ENCODE measurements around the gene ENOX1.

Gene ENOX1

GRCh38 chr13:43664700-43665191 is 122.0 kb downstream of the ENOX1 start:
- DNase-seq: no peak

DNA sequence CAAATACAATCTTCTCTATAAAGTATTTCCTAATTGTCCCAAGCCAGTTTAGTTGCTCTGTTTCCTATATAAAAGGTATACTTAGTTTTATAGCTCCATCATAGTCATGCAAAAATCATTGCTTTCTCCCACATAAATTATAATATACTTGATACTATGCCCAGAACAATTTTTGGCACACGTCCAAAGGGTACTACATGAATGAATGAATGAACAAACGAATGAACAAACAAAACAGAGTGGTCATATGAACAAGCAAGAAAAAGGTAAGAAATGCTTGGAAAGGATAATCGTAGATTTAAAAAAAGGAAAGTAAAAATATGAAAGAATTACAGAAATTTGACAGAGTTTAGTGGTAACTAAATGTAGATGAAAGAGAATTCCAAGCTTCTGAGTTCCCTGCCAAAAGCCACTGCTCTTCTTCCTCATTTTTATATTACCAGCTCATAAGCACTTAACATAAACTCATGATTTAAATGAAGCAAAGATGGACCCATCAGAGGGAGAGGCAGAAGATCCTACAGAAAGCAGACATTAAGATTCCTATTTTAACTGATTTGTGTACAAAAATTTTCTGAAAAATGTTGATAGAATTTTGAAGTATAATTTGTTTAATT is 123.2 kb downstream of the ENOX1 start:
- DNase-seq: no peak

DNA sequence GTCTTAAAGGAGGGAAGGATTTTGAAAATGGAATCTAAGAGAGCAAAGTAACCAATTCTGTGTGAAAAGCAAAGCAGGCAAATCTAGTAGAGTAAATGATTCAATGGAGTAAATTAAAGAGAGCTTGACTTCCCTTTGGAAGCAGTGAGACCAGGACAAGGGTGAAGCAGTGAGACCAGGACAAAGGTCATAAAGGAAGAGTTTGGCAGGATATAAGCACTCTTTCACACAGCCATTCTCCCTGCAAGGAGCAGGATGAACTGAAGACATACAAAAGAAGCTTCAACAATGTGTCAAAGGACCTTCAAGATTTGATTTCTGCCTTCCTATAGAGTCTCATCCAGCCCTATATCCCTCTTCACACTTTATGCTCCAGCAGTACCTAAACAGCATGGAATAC is 123.8 kb downstream of the ENOX1 start:
- DNase-seq: no peak

DNA sequence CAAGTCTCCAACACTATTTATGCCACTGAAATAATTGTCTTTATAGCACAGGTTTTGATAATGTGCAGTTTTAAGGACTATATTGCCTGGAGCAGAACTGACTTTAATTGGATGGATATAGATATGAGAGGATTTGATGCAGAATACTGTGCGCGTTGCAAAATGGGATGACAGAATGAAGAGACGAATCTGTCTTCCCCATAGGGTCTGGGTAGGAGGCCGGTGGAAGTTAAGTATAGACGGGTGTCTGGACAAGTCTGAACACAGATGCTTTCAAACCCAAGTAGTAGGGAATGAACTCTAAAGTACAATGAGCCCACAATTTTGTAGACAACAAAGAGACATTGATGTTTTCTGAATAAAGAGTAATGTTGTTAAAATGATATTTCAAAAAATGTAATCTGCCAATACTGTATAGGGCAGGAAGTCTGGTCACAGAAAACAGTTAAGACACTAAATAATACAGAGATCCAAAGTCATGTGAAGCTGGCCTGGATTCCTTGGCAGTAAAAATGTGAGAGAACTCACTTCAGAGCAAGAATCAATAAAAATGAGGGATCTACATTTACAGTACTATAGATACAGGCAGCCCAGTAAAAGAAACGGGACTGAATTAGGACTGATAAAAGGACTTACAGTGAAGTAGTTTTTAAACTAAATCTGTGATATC is 125.5 kb downstream of the ENOX1 start:
- no peak for DNase-seq

DNA sequence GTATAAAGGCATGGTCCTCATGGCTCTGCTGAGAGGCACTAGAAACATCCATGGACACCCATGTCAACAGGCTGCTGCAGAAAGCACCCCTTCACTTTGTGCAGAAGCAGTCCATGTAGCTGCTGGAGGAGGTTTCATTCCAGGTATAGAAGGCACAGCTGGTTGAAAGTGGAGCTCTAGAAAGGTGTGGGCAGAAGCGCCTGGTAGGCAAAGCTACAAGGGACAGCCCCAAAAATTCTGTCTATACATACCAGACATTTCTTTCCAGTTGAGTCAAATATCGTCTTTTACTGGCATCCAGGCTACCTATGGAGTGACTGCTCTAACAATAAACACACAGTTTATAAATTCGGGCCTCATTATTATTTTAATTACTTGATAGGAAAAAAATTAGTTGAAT is 129.3 kb downstream of the ENOX1 start:
- no peak for DNase-seq

GRCh38 chr13:43653980-43654379 is 132.8 kb downstream of the ENOX1 start:
- no peak for DNase-seq

DNA sequence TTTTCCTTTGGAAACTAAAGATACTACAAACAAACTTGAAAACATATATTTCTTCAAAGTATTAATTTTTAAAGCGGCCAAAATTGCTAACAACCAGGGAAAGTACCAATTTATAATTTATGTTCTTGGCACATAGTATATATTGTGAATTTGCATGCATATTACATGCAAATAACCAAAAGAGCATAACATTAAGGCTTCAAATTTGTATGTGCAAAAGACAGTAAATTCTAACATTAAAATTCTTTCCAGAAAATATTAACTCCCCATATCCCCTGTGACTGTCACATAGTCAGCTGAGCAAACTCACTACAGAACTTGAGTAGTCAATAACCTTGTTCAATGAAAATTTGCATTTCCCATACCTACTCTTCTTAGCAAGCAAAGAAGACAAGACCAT is 133.4 kb downstream of the ENOX1 start:
- DNase-seq: no peak

DNA sequence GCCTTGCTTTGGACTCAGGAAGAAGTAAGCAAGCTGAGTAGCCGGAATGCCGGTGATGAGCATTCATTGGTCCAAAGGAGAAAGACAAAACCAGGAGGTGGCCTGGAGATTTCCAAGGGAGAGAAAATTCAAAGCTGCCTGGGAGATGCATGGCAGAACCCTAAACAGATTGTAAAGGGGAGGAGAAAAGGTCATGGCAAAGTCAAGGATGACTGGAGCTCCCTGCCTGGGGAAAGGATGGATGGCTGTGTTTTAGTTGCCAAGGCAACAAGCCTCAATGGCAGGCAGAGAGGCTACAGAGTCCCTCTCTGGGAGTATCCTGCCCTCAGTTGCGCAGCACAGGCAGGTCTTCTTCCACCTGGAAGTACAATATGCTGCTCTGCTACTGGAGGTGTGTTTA is 134.0 kb downstream of the ENOX1 start:
- DNase-seq: no peak

GRCh38 chr13:43650882-43651281 is 135.9 kb downstream of the ENOX1 start:
- no peak for DNase-seq

GRCh38 chr13:43648733-43649132 is 138.0 kb downstream of the ENOX1 start:
- no peak for DNase-seq

DNA sequence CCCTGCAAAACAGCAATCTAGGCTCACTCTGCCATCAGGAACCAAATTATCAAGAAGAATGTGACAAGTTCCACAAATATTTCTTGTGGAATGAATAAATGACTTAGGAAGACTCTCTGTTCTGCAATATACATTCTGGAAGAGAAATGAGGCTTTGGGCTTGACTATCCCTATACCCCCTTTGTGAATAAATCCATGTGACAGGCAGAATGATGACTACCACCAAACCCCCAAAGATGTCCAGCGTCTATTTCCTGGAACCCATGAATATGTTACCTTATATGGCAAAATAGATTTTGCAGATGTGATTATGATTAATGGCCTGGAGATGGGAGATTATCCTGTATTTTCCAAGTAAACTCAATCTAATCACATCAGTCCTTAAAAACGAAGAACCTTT is 139.3 kb downstream of the ENOX1 start:
- no peak for DNase-seq

GRCh38 chr13:43640476-43640875 is 146.3 kb downstream of the ENOX1 start:
- no peak for DNase-seq

GRCh38 chr13:43631106-43631505 is 155.7 kb downstream of the ENOX1 start:
- no peak for DNase-seq

- DNase-seq: no peak
These were observed 156.9 kb downstream of the ENOX1 start for GRCh38 chr13:43629691-43630480.

DNA sequence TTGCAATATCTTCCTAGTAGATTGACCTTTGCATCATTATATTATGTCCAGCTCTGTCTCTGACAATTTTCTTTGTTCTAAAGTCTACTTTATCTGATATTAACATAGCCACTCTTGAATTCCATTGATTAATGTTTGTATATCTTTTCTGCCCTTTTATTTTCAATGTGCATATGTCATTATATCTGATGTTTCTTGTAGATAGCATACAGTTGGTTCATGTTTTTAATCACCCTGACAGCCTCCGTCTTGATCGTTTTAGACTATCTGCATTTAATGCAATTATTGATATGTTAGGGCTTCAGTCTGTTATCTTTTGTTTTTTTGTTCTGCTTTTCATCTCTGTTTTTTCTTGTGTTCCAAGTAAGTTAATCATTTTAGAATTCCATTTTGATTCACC is 159.8 kb downstream of the ENOX1 start:
- DNase-seq: no peak

DNA sequence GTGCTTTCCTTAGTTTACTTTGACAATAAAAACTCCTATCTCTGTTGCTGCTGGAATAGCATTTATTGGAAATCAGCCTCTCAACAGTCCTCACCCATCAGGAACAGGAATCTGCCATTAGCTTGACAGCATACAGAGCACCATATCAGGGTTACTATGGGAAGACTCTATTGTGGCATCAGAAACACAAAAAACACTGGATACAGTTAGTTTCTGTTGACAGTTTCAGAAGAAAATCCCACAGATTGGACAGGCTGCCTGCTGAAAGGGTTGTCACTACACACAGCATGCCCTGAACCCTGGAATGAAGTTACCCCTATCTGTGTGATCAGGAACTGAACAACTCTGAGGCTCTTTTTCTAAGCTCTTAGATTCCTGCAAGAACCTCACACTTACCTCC is 172.7 kb downstream of the ENOX1 start:
- DNase-seq: no peak

DNA sequence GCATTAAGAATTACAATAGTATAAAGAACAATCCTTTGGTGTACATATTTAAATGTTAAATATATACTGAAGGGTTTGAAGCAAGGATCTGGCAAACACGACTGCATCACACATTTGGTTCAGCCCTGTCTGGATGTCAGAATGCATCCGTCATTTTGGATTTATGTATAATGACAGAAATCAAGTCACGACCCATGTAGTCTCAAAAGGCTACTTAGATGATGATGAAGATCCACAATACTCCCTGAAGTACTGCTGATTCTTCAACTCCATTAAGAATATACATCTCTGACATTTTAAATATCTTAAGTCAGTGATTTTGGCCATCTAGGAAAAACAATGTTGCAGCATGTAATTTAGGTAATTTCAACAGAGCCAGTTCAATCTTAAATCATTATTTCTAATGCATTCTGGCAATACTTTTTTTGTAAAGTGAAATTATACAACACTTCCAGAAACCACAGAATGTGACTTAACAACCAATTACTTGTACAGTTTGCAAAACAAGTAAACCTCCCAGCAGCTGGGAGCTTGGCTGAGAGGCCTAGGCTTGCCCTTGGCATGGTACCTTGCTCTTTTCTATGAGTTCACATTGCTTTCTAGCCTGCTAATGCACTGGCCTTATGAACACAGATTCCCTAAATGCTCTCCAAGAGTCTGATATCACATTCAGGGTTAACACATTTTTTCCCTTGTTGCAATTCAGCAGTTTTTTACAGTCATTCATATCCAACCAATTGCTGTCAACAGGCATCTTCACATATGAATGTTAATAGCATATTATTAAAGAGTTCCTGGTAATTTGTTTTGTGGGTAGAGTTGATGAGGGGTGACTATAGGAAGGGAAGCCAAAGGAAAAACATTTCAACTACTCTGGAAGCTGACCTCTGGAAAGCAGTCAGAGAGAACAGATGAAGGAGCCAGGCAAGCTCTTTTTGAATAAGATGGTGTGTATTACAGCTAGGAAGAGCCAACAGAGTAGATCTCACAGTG is 175.2 kb downstream of the ENOX1 start:
- no peak for DNase-seq

DNA sequence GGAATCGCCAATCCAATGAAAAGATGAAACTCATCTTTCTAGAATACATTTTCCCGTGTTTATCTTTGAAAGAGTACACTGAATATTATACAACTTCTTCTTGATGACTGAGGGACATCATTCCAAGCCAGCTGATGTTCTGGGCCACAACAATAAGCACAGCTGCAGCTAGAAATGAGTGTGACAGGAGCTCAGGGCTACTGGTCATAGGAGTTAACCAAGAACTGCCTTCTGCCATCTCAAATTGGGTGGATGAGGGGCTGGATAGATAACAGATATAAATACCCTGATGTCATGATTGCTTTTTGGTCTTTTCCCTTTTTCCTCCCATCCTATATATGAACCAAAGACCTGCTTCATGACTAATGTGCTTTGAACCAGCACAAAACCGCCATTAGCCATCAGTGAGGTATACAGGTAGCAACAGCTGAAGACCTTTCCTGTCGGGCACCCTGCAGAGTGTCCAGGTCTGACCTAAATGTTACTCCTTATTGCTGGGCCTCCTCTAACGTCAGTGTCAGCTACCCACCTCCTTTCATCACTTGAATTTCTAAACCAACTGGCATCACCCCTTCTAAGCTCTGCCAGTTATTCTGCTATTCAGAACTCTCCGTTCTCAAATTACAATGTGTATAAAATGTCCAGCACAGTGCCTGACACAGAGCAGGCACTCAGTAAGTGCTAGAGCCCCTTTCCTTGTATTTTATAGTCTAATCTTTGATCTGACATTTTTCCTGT is 178.2 kb downstream of the ENOX1 start:
- no peak for DNase-seq

DNA sequence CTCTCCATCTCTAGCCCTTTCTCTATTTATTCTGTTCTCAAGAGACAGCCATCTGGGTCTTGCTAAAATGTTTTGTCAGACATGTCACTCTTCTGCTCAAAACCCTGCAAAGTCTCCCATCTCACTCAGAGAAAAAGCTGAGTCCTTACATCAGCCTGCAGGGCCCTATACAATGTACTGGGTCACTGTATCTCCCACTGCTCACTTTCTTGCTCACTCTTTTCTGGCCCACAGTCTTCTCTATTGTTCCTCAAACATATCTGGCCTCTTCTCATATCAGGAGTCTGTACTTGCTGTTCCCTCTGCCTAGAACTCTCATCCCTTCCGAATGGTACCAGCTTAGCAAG is 189.2 kb downstream of the ENOX1 start:
- no peak for DNase-seq

- DNase-seq: no peak
These were observed 189.7 kb downstream of the ENOX1 start for GRCh38 chr13:43596924-43597598.

DNA sequence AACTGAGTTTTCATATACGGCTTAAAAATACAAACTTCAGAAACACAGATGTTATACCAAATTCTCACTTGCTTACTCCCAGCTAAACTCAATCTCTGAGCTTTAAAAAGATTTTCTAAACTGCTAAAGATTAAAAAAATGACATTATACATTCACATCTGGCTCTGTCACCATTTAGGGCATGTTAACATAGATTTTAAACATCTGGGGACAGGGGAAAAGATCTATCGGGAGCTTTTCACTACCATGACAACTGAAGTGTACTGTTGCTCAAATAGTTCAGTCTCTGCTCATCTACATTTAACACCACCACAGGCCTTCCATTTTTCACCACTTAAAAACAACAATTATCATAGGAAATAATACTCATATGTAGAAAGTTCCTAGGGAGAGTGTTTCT is 190.8 kb downstream of the ENOX1 start:
- DNase-seq: no peak

GRCh38 chr13:43587376-43587775 is 199.4 kb downstream of the ENOX1 start:
- no peak for DNase-seq
